ENCODE data around the gene HCN2.

DNA sequence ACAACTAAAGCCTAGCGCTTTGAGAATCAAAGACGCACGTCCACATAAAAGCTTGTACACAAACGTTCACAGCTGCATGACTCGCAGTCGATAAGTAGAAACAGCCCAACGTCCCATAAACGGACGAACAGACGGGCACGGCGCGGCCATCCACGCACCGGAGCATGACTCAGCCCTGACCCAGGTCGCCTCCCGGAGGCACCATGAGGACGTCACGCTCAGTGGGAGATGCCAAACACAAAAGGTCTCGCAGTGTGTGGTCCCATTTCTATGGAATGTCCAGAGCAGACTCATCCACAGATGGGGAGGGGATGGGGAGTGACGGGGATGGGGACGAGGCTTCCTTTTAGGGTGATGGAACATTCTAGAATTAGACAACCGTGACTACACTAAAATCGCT is 34.3 kb downstream of the HCN2 start:
- no peak for TF ChIP-seq NRF1 (IDR thresholded peaks at IDR 0.05; ENCODE audit: low read depth, low read length)
- TF ChIP-seq, protein P1, sequence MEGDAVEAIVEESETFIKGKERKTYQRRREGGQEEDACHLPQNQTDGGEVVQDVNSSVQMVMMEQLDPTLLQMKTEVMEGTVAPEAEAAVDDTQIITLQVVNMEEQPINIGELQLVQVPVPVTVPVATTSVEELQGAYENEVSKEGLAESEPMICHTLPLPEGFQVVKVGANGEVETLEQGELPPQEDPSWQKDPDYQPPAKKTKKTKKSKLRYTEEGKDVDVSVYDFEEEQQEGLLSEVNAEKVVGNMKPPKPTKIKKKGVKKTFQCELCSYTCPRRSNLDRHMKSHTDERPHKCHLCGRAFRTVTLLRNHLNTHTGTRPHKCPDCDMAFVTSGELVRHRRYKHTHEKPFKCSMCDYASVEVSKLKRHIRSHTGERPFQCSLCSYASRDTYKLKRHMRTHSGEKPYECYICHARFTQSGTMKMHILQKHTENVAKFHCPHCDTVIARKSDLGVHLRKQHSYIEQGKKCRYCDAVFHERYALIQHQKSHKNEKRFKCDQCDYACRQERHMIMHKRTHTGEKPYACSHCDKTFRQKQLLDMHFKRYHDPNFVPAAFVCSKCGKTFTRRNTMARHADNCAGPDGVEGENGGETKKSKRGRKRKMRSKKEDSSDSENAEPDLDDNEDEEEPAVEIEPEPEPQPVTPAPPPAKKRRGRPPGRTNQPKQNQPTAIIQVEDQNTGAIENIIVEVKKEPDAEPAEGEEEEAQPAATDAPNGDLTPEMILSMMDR (IDR thresholded peaks at IDR 0.05; ENCODE audit: control extremely low read depth in 1 of 3, insufficient read depth in 1 of 3, low read depth in 1 of 3, low read length in 3 of 3) = no peak
